GM18502 (cell line): ENCODE results near the gene DYNLT1.
"Not testable (repeated sequence)": the region's sequence is repeated elsewhere in the genome, so short reads cannot be mapped to it uniquely, and the experiment has no call there.

Experiments used
- ATAC-seq: cut with Tn5 transposase; IDR thresholded peaks from one replicate; pipeline ENCODE4 v1.9.1; 2021; ENCODE audit warnings: mild to moderate bottlenecking; ENCODE audit not compliant: unreplicated experiment, poor library complexity

DYNLT1 gene

DNA sequence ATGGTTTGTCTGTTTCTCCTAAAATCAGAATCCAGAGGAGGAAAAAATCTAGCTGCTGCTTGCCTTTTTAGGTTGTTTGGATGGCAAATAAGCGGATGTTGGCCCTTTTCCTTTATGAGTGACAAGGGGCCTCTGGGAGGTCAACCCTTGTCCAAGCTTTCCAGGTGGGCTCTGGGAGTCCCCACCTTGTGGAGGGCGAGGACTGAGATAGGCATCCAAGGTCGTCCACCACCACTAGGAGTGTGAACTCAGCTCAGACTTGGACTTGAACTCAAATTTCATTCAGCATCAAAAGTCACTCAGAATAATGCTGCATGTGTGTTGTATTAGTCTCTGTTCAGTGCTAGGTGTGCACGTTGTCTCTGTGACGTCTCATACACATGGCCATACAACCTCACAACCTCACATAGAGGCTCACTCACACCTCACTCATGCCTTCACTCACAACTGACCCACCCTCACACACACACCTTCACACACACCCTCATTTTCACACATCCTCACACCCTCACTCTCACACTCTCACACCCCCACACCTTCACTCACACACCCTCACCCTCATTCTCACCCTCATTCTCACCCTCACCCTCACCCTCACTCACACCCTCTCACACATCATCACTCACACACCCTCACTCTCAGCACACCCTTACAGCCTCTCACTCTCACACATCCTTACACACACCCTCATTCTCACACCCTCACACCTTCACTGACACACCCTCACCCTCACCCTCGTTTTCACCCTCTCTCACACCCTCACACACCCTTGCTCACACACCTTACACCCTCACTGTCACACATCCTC lies 18.0 kb downstream of the DYNLT1 start:
- no peak for ATAC-seq

DNA sequence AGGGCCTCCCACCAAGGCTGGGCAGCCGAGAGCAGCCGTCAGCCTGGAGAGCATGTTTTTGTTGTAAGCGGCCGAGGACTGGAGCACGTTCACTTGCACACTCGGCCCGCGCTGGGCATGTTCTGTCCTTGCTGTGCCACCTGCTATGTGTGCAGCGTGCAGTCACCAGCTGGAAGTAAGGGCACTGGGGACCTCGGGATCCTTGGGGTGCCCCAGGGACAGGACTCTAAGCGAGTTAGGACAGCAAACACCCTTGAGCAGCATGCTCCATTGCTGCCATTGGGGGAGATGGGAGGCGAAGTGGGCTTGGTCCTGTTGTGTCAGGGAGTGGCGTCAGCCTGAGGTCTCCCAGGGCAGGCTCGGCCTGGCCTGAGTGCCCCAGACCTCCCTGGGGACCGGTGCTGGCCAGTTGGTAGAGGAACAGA lies 18.6 kb downstream of the DYNLT1 start:
- ATAC-seq = no peak

DNA sequence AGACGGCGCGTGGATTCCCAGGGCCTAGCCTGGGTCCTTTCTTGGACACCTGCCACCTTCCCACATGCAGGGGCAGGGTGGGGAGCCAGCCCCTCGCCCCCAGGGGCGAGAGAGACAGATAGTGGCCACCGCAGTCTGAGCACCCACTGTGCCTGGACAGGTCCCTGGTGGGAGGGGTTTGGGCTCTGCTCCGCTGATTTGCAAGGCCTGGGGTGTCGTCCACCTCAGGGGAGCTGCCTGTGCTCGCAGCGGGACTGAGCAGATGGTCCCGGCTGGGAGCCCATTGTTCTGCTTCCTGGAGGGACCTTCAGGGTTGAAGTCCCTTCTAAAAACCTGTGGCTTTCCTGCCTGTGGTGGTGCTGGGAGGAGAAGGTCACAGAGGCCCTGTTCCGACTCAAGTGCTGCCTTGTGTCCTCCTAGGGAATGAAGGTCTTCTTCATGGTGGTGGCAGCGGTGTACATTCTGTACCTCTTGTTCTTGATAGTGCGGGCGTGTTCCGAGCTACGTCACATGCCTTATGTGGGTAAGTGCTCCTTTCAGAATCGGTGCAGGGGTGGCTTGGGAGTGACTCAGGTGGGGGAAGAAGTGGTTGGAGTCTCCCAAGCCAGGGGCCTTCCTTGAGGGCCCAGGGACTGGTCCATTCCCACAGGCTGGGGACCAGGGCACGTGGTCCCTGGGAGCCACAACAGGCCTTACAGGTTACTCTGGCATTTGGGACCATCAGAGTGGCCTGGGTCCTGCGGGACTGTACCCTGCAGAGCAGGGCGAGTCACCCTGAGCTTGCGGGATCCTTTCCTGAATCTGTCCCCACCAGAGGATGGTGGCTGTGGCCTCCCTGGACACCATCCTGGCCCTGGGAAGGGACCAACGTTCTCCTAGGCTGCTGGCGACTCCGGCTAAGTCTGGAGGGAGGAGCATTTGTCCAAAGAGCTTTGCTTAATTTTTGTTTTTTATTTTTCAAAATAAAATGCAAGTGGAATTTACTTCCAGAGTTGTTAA lies 19.6 kb downstream of the DYNLT1 start:
- no peak for ATAC-seq

DNA sequence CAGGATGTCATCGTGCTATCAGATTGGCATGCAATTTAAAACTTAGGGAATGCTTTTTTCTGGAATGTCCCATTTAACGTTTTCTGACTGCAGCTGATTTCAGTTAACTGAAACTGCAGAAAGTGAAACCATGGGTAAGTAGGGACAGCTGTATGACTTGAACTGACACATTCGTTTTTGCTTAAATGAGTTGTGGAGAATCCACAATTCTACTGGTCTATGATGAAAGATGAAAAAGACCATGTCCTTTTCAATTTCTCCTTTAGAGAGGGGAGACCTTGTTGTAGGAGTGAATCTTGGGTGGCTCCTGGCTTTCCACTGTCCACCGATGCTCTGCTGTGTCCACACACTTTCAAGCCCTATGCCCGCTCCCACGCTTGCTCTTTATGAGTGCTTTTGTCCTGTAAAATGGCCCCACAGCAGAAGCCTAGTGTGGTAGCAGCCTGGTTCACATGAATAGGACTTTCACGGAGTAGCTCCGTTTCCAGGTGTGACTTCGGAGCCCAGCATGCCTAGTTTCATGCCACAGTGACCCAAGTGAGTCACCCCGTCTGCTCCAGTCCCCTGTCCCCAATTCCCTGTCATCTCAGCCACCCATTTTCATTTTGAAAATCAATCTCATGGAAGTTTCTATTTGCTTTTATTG lies 21.9 kb downstream of the DYNLT1 start:
- no peak for ATAC-seq

DNA sequence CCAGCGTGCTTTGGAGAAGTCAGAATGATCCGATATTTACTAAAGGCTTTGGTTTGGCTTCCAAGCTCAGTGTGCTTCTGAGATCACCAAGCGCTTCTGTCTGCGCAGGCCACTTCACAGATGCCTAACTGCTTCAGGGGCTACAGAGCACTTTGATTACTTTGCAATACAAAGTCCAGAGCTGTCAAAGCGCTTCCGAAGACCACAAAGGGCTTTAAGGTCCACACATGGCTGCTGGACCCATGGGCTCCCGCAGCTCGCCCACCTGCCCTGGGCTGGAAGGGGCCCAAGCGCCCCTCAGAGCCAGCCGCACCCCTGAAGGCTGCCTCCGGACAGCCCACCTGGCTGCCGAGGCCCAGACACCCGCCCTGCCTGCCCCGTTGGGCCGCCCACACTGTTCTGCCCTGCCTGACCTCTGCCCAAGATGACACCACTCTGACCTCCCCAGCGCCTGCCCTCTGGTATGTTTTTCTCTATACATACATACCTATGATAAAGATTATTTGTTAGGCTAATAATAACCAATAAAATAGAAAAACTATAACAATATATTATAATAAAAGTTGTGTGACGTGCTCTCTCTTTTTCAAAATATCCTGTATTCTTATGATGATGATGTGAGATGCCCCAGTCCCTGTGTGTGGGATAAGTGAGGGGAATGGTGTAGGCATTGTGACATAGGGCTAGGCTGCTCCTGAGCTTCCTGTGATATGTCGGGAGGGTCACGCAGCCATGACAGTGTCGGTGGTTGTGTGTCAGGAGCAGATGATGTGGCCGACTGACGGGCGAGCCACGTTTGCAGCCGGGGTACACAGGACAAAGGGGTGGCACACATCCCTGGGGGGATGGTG lies 22.6 kb downstream of the DYNLT1 start:
- ATAC-seq = no peak

DNA sequence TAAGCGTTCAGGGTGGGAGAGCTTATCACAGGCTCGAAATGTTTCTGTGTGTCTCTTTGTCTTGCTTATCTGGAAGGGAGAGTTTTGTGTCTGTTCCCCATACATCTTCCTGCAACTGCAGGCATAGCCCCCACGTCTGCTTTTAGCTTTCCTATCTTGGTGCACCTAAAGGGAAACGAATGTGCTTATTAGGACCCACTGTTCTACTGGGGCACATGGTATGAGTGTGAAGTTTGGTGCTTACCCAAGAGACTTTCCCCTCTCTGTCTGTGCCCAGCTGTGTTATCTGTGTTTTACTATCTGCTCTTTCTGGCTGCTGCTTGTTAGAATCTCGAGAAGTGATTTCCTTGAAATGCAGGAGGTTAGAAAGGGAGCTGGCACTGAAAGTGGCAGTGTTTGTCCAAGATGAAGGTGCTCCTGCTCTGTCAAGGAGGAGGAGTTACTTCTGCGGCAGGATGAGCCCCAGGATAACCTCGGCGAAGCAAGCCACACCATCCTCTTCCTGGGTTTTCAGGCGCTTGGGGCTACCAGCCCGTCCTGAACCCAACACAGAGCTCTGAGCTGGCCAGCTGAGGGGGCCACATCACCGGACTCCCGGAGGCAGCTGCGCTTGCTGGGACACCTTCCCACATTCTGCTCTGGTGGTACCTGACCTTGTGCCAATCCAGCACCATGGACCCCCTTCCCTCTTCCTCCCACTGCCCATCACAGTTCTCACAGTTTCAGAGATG lies 23.4 kb downstream of the DYNLT1 start:
- no peak for ATAC-seq

DNA sequence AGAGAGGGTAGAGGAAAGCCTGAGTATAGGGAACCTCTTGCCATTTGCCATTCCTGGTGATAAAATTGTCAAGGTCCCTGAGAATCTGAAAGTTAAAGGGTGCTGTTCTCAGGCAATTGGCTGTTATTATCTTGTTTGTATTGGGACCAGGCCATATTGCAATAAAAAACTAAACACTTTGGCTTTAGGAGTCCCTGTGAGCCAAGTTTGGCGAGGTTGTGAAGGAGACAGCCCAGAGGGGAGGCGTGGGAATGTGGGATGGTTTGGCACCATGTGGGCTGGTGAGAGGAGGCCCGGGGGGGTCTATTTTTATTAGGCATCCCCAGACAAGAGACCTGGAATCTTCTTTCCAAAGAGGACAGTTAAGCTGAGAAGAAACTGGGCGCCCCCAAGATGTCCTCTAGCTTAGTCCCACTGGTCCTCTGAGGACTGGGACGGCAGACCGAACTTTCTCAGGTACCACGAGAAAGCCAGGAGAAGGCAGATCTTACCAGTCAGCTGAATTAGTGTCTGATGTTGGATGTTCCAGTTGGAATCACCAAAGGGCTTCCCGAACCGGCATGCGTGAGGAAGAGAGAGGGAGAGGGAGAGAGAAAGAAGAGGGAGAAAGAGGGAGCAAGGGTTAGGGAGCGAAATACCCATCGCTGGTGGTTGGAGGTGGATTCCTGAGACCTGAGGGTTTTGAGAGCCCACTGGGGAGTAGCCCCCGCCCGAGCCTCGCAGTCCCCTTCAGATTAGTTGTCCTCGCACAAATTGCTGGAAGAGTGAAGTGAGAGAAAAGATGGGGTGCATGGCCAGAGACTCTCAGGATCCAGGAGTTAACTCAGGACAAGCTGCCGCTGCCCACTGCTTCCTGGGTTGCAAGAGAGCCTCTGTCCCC lies 24.4 kb downstream of the DYNLT1 start:
- no peak for ATAC-seq

DNA sequence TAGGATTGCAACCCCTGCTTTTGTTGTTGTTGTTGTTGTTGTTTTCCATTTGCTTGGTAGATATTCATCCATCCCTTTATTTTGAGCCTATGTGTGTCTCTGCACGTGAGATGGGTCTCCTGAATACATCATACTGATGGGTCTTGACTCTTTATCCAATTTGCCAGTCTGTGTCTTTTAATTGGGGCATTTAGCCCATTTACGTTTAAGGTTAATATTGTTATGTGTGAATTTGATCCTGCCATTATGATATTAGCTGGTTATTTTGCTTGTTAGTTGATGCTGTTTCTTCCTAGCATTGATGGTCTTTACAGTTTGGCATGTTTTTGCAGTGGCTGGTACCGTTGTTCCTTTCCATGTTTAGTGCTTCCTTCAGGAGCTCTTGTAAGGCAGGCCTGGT lies 26.3 kb downstream of the DYNLT1 start:
- ATAC-seq = not testable (repeated sequence)

DNA sequence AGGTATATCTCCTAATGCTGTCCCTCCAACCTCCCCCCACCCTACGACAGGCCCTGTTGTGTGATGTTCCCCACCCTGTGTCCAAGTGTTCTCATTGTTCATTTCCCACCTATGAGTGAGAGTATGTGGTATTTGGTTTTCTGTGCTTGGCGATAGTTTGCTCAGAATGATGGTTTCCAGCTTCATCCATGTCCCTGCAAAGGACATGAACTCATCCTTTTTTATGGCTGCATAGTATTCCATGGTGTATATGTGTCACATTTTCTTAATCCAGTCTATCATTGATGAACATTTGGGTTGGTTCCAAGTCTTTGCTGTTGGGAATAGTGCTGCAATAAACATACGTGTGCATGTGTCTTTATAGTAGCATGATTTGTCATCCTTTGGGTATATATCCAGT lies 29.9 kb downstream of the DYNLT1 start:
- ATAC-seq = not testable (repeated sequence)

DNA sequence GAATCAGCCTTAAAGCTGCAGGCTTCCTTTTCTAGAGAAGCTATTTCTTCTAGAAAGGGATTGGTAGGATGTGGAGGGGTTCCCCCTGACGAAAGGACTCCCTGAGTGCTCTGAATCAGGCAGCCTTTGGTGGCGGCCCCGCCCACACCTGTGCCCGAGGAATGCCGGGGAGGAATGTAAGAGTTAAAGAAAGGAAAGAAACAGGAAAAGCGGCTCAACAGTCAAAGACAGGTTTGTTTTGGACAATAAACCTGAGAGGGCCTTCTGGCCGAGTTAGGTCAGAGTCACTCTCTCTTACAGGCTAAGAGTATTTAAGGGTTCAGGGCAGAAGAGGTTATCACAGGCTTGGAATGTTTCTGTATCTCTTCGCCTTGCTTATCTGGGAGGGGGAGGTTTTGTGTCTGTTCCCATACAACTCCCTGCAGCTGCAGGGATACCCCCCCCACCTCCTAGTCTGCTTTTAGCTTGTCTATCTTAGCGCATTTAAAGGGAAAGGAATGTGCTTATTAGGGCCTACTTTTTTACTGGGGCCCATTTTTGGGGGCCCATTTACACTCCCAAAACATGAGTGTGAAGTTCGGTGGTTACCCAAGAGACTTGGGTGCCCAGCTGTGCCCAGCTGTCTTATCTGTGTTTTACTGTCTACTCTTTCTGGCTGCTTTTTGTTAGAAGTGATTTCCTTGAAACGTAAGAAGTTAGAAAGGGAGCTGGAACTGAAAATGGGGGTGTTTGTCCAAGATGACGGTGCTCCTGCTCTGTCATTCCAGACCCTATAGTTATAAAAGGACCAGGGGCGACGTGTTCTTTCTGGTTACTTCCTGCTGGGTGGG lies 32.8 kb downstream of the DYNLT1 start:
- ATAC-seq = no peak

DNA sequence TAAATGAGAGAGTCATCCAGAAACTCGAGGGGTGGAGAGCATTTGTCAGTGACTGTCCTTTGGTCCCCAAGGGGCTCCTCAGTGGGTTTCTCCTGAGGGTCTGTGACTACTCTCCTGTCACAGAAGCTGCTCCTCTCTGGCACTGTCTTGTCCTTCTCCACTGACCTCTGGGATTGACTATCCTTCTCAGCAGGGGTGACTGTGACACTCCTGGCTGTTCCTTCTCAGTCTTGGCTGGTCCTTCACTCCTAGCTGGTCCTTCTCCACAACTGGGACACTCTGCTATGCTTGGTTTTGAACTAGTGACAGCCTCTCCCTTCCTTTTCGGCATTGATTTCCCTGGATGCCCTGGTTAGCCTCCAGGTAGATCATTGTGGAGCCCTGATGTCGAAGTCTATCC lies 33.5 kb downstream of the DYNLT1 start:
- ATAC-seq = no peak

DNA sequence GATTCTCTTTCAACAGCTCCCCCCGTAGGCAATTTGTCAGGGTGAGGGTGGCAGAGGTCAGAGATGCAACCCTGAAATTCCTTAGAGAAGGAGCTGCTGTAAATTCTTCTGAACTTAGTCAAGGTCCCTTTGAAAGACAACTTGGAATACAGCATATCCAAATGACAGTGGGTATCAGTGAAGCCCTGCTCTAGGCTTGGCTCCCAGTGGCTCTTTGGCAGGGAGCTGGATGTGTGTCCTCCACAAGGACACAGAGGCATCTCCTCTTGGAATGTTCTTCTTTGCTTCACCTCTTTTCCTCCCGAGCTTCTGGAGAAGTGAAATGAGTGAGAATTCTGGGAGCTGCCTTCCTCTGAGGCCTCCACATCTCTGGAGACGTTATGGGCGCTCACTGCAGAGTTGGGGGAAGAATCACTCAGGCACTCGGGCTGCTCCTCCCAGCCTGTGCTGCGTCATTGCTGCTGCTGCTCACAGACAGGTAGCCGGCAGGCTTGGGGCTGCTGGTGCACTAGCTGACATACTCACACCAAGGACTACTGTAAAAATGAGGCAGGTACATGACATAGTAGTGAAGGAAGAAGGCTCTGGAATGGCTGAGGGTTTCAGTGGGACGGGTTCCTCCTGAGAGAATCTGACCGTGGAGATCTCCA lies 34.1 kb downstream of the DYNLT1 start:
- ATAC-seq = no peak

DNA sequence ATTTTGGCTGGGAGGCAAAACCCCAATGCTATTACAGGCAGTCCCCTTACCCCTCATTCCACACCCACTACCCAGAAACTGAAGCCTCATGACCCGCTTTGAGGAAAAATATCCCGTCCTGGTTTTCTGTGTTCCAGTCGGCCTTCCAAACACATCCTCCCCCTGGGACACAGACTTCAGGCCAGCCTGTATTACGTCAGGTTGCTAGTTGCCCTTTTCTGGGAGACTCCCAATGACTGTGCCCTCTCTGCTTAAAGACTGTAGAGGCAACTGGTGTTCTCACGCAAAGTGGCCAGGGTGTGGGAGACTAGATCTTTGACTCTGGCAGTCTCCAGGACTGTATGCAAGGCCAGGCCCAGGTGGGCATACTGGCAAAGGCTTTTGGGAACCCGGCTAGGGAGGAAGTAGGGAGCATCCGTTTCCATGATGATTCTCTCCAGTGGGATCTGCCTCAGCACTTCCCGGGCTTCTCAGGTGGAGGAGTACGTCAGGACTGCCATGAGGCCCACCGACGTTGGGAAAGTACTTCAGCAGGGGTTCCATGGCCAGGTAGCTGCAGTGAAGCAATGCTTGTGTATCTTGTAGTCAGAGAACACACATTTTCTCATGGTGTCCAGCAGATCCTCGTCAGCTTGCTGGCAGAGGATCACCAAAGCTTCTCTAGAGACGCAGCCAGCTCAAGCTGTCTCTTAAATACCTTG lies 34.9 kb downstream of the DYNLT1 start:
- ATAC-seq = no peak

DNA sequence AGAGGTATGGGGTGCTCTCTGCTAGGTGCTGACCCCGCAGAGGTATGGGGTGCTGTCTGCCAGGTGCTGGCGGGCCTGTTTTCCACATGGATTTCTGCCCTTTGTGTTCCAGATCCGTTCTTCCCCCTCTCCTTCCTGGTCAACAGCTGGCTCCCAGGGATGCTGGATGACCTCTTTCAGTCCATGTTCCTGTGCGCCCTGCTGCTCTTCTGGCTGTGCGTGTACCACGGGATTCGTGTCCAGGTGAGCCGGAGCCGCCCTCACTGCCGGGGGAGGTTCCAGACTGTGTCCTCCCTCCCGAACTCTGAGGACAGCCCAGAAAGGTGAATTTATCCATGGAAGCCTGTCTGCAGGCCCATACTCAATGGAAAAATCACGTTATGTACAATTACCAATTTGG lies 36.3 kb downstream of the DYNLT1 start:
- no peak for ATAC-seq

DNA sequence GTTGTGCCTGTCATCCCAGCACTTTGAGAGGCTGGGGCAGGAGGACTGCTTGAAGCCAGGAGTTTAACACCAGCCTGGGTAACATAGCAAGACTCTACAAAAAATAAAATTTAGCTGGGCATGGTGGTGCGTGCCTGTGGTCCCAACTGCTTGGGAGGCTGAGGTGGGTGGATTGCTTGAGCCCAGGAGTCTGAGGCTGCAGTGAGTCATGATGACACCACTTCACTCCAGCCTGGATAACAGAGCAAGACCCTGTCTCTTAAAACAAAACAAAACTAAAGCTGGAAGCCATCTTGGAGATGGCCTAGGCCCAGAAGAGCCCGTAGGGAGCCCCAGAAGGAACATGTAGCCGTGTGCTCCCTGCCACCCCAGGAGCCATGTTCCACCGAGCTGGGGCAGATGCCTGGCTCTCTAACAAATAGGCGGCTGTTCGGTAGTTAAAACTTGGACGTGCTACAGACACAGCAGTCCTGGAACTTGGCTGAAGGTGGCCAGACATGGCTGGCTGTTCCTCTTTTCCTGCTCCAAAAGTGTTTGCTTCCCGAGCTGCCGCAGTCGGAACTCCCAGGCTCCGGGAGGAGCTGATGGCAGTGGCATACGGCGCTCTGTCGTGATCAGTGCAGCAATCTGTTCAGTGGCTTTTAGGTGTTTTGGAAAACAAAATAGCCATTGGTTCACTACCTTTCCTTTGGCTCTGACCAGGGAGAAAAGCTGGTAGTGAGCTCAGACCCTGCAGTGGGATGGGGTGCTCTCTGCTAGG lies 37.0 kb downstream of the DYNLT1 start:
- no peak for ATAC-seq

DNA sequence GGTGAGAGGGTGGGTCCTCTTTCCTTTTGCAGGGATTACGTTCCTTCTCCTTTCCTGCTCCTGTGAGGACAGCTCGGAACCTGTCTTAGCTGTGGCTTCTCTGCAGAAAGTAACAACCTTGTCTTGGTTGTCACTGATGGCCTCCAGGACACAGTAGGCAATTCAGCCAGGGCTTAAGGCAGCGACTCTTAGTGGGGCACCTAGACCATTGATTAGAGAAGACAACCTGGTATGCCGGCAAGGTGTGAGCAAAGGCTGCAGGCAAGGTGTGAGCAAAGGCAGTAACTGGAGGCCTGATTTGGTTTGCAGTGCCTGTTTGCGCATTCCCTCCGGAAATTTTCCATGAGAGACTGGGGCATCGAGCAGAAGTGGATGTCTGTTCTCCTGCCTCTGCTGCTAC lies 37.6 kb downstream of the DYNLT1 start:
- no peak for ATAC-seq
